Tibial nerve (tissue), 4 donors: Measurements from ENCODE around the gene KCNK18.

ENCODE experiments used
- CTCF ChIP-seq, 5 experiments: fragments of 200-600 bp in 3 of 5; fragments of 450-650 bp in 2 of 5; sonication (generic) in 3 of 5; IDR thresholded peaks; one replicate each; pipeline ENCODE4 v1.5.1; 2016 to 2019; ENCODE audit warnings: antibody characterized with exemption in 5 of 5, mild to moderate bottlenecking in 3 of 5, moderate library complexity in 2 of 5
- EP300 ChIP-seq, 2 donors: sonication (generic); formaldehyde crosslinking; IDR thresholded peaks; one replicate each; pipeline ENCODE4 v1.6.1; 2017; ENCODE audit warnings: antibody characterized with exemption in 2 of 2, mild to moderate bottlenecking in 1 of 2
- POLR2A ChIP-seq, 2 donors: fragments of 450-650 bp; IDR thresholded peaks; one replicate each; pipeline ENCODE4 v1.6.1; 2017; ENCODE audit warnings: antibody characterized with exemption in 2 of 2, mild to moderate bottlenecking in 2 of 2, moderate library complexity in 2 of 2

GRCh38 chr10:117161386-117162033, 35.8 kb upstream of the KCNK18 start:
- no peak for TF ChIP-seq CTCF (IDR thresholded peaks at IDR 0.05)
- no peak for TF ChIP-seq POLR2A (IDR thresholded peaks at IDR 0.05)
- TF ChIP-seq EP300 (IDR thresholded peaks at IDR 0.05), result peak in 1 of 2 donors; percentile 53
